ENCODE data around the gene CCDC57. TPM values are rescaled to one million over a fixed set of nuclear protein-coding genes. Genes with fewer than 3 reads are reported as not detected.
A peak's percentile ranks its signal among the peaks of the same experiment; 100 is the strongest.

Gene CCDC57
- polyA plus RNA-seq, 3 donors: 17.1 to 43.8 (median 20.1) TPM

DNA sequence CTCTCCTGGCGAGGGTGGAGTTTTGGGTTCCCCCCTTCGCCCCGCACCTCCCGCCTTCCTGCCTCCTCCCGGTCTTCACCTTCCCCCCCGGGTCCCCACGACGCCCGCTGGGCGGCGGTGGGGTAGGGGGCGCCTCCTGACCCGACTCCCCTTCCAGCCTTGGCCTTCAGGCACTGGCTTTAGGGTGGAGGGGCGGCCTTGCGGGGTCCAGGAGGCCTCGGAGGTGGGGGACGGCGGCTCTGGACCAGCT lies 18.6 kb upstream of the CCDC57 start:
- WGBS (ENCODE audit: insufficient coverage): 0% methylated on average over 5 of the region's 18 CpGs
- no peaks in the 10 kb centered on the region for H3K27me3 ChIP-seq (ENCODE audit: control insufficient read depth in 2 of 2, insufficient read depth in 2 of 2, low read length in 2 of 2)
- H2AFZ ChIP-seq (ENCODE audit: insufficient read depth, low read depth, low read length, poor library complexity, severe bottlenecking): no peak overlapping the region
- peak overlapping the region; percentile 78 to 95 for H3K27ac ChIP-seq (ENCODE audit: low read depth in 1 of 2, low read length in 2 of 2)
- peaks cover 6 to 33% of the 10 kb centered on the region in 2 donors for H3K36me3 Mint-ChIP-seq
- H3K27ac Mint-ChIP-seq: peak overlapping the region in 6 of 7 donors; percentile 33 to 83 (median 77)
- no peak for DNase-seq
- H4K20me1 ChIP-seq (ENCODE audit: insufficient read depth, low read length): peaks cover 73% of the 10 kb centered on the region
- no peaks in the 10 kb centered on the region for H3K9me3 ChIP-seq (replicated peaks in 1 of 2; ENCODE audit: control insufficient read depth in 1 of 2, insufficient read depth in 1 of 2, low read length in 2 of 2)
- peaks cover 48% of the 10 kb centered on the region for H3K4me1 Mint-ChIP-seq
- intact Hi-C loops (cut with micrococcal nuclease): loop anchor here (2.0 to 10.0 kb wide), 3 partner anchors 14 to 196 kb away; partner anchors contain the start of genes DCXR (in 1 of the 2) and RAC3 (in 1 of the 2)
- no peaks in the 10 kb centered on the region for H3K9me3 Mint-ChIP-seq
- H3K4me2 ChIP-seq (replicated peaks; ENCODE audit: extremely low read depth, low read length, poor library complexity, severe bottlenecking): peak overlapping the region; percentile 98
- H3K4me1 ChIP-seq (ENCODE audit: control insufficient read depth in 1 of 2, insufficient read depth in 2 of 2, low read length in 2 of 2): peaks cover 72 to 87% of the 10 kb centered on the region in 2 donors
- H3K9ac ChIP-seq (ENCODE audit: insufficient read depth, low read length, poor library complexity, severe bottlenecking): peak overlapping the region; percentile 96
- H3K4me3 ChIP-seq (replicated peaks in 1 of 3; ENCODE audit: low read depth in 2 of 3, low read length in 3 of 3): peak overlapping the region; percentile 90 to 100 (median 100)
- peaks cover 94% of the 10 kb centered on the region for H3K79me2 ChIP-seq (ENCODE audit: insufficient read depth, low read length)
- H3K27me3 Mint-ChIP-seq (ENCODE audit: low read depth in 3 of 3): no peaks in the 10 kb centered on the region
- H3K36me3 ChIP-seq (replicated peaks in 1 of 2; ENCODE audit: control insufficient read depth in 1 of 2, insufficient read depth in 2 of 2, low read length in 2 of 2): peaks cover 14 to 29% of the 10 kb centered on the region in 2 donors
- TF ChIP-seq, protein P1, sequence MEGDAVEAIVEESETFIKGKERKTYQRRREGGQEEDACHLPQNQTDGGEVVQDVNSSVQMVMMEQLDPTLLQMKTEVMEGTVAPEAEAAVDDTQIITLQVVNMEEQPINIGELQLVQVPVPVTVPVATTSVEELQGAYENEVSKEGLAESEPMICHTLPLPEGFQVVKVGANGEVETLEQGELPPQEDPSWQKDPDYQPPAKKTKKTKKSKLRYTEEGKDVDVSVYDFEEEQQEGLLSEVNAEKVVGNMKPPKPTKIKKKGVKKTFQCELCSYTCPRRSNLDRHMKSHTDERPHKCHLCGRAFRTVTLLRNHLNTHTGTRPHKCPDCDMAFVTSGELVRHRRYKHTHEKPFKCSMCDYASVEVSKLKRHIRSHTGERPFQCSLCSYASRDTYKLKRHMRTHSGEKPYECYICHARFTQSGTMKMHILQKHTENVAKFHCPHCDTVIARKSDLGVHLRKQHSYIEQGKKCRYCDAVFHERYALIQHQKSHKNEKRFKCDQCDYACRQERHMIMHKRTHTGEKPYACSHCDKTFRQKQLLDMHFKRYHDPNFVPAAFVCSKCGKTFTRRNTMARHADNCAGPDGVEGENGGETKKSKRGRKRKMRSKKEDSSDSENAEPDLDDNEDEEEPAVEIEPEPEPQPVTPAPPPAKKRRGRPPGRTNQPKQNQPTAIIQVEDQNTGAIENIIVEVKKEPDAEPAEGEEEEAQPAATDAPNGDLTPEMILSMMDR (IDR thresholded peaks at IDR 0.05): peak; percentile 60
- peak overlapping the region; percentile 80 to 99 for H3K4me3 Mint-ChIP-seq

DNA sequence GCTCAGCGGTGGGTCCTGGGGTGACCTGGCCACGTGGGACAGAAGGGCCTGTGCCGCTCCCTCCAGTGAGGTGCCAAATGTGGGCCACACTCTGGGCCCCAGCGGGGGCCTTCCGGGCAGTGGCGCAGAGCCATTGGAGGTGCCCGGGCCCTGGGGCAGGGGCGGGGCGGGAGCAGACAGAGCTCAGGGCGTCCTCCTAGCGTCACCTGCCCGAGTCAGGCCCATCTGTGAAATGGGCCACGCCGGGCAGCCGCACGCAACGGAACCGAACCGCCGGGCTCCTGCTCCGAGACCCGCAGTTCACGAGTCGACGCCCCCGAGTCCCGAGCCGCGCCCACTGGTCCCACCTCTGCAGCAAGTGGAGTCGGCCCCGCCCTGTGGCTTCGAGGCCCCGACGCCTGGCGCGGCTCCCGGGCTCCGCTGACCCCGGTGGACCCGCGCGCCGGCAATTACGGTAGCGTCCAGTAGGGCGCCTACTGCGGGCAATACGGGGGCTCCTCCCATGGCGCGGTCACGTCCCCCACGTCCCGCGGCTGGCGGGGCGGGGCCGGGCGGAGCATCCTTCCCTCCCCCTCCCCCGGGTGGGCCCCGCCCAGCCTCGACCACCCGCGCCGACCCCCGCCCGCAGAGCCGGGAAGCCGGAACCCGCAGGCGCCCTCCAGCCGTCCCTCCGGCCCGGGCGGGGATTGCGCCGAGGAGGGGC lies 18.1 kb upstream of the CCDC57 start:
- Histone ChIP-seq H3K9ac (ENCODE audit: insufficient read depth, low read length, poor library complexity, severe bottlenecking) (peak overlapping the region; percentile 96), H3K79me2 (ENCODE audit: insufficient read depth, low read length) (peaks cover 89% of the 10 kb centered on the region), H3K9me3 (replicated peaks in 1 of 2; ENCODE audit: control insufficient read depth in 1 of 2, insufficient read depth in 1 of 2, low read length in 2 of 2) (no peaks in the 10 kb centered on the region), H2AFZ (ENCODE audit: insufficient read depth, low read depth, low read length, poor library complexity, severe bottlenecking) (no peak overlapping the region), H3K4me2 (replicated peaks; ENCODE audit: extremely low read depth, low read length, poor library complexity, severe bottlenecking) (peak overlapping the region; percentile 98), H3K36me3 (replicated peaks in 1 of 2; ENCODE audit: control insufficient read depth in 1 of 2, insufficient read depth in 2 of 2, low read length in 2 of 2) (peaks cover 9 to 25% of the 10 kb centered on the region in 2 donors), H3K27me3 (ENCODE audit: control insufficient read depth in 2 of 2, insufficient read depth in 2 of 2, low read length in 2 of 2) (no peaks in the 10 kb centered on the region), H3K4me3 (replicated peaks in 1 of 3; ENCODE audit: low read depth in 2 of 3, low read length in 3 of 3) (peak overlapping the region; percentile 90 to 100 (median 100)), H3K4me1 (ENCODE audit: control insufficient read depth in 1 of 2, insufficient read depth in 2 of 2, low read length in 2 of 2) (peaks cover 67 to 84% of the 10 kb centered on the region in 2 donors), H4K20me1 (ENCODE audit: insufficient read depth, low read length) (peaks cover 68% of the 10 kb centered on the region), H3K27ac (ENCODE audit: low read depth in 1 of 2, low read length in 2 of 2) (peak overlapping the region; percentile 82 to 95)
- DNase-seq: peak; percentile 72 to 82 (median 74)
- TF ChIP-seq, protein P1 (IDR thresholded peaks at IDR 0.05): peak; percentile 85
- Mint-ChIP-seq H3K36me3 (peaks cover 3 to 28% of the 10 kb centered on the region in 2 donors), H3K27ac (peak overlapping the region; percentile 43 to 94 (median 89)), H3K4me3 (peak overlapping the region; percentile 97 to 99), H3K4me1 (peaks cover 43% of the 10 kb centered on the region), H3K27me3 (ENCODE audit: low read depth in 3 of 3) (no peaks in the 10 kb centered on the region), H3K9me3 (no peaks in the 10 kb centered on the region)
- WGBS (ENCODE audit: insufficient coverage): 5% methylated on average over 64 of the region's 76 CpGs
- intact Hi-C loops (cut with micrococcal nuclease): loop anchor here (2.0 to 10.0 kb wide), 3 partner anchors 14 to 196 kb away; partner anchors contain the start of genes DCXR (in 1 of the 2) and RAC3 (in 1 of the 2)

Data from CD14-positive monocyte (primary cell).